ENCODE results near the gene DDI2. TPM values are rescaled to one million over a fixed set of nuclear protein-coding genes. Genes with fewer than 3 reads are reported as not detected.

The DDI2 gene
- total and polyA plus RNA-seq, 10 of the 15 experiments (the other 5 are each of a cell fraction or from before 2014, with no cell fraction given) = 3.3 to 33.1 (median 11.6) TPM

DNA sequence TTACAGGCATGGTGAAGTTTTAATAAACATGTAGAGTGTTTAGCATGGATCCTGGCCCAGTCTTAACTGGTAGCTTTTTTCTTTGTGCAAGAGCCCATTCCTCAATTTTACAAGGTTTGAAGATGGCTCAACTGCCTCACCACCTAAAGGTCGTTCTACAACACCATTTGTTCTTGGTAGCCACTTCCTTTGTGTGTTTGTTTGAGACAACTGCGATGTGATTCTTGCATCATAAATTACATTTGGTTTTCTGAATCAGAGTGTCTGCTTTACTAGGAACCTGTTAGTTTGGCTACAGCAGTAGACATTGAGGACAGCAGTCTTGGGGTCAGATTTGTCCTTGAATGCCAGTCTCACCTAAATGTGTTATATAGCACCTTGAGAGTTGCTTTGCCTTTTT, 70.2 kb downstream of the DDI2 start:
- H3K4me2 ChIP-seq (ENCODE audit: control insufficient read depth, insufficient read depth) = no peak overlapping the region; the same call in 1 of the 2 replicates
- no peaks in the 10 kb centered on the region for H4K20me1 ChIP-seq (ENCODE audit: control insufficient read depth, insufficient read depth)
- intact Hi-C loops (cut with micrococcal nuclease; ENCODE audit: unreplicated experiment) (no loop called here), in situ Hi-C loops (cut with MboI) (no loop called here)
- no peak overlapping the region for H3K27ac ChIP-seq (ENCODE audit: control insufficient read depth, insufficient read depth)
- BruUV-seq (replicated peaks) = no TSS peak
- H3K4me3 ChIP-seq = no peak overlapping the region
- no peak overlapping the region for H3K9ac ChIP-seq (ENCODE audit: control insufficient read depth, insufficient read depth, low read length)
- FAIRE-seq (no peak), DNase-seq (ENCODE audit: low read depth, low spot score) (no peak), ATAC-seq (no peak)
- H3K79me2 ChIP-seq (ENCODE audit: control insufficient read depth, insufficient read depth, low read length) = peaks cover 59% of the 10 kb centered on the region
- CTCF ChIA-PET = no interaction called here
- RAD21 ChIA-PET (ENCODE audit: unreplicated experiment) = no interaction called here
- POLR2A ChIA-PET = interaction anchor here (0.8 kb wide), 1 partner anchor 10 kb away, joined by 3 read pairs; no protein-coding TSS in a partner anchor
- SMC1A ChIA-PET (ENCODE audit: uncharacterized antibody, unreplicated experiment) = interaction anchor here (1.2 kb wide), 1 partner anchor 10 kb away, joined by 6 read pairs; no protein-coding TSS in a partner anchor
- H2AFZ ChIP-seq (ENCODE audit: control insufficient read depth, low read depth, low read length) = no peak overlapping the region
- H3K36me3 ChIP-seq (ENCODE audit: control insufficient read depth in 2 of 2, insufficient read depth in 2 of 2, low read length in 1 of 2) = no peaks in the 10 kb centered on the region; a peak in 2 of 4 replicates
- no peaks in the 10 kb centered on the region for H3K27me3 ChIP-seq (replicated peaks in 1 of 2; ENCODE audit: control insufficient read depth in 2 of 2, insufficient read depth in 2 of 2, low read length in 1 of 2)
- WGBS (ENCODE audit: insufficient coverage, insufficient replicate concordance, low lambda C conversion rate, missing lambda C conversion rate) = 72% methylated on average over 2 of the region's 2 CpGs
- no peaks in the 10 kb centered on the region for H3K9me3 ChIP-seq (replicated peaks; ENCODE audit: control insufficient read depth, insufficient read depth, low read length)
- TF ChIP-seq IKZF2 (IDR thresholded peaks at IDR 0.05) = no peak
- no peak for TF ChIP-seq WRNIP1 (IDR thresholded peaks at IDR 0.05; ENCODE audit: borderline replicate concordance, low read depth, low read length)
- TF ChIP-seq TARDBP (IDR thresholded peaks at IDR 0.05; ENCODE audit: borderline replicate concordance) = no peak
- TF ChIP-seq BCL11A (IDR thresholded peaks at IDR 0.05; ENCODE audit: low read depth, low read length) = no peak
- no peaks in the 10 kb centered on the region; the same call in 1 of the 2 replicates for H3K4me1 ChIP-seq (ENCODE audit: control insufficient read depth, insufficient read depth, low read length)

- no peak overlapping the region for H3K27ac ChIP-seq (ENCODE audit: control insufficient read depth, insufficient read depth)
- ChIA-PET POLR2A (interaction anchor here (0.6 to 1.2 kb wide), 3 partner anchors 8 to 117 kb away, joined by 4 to 6 read pairs (median 6); partner anchors contain the start of gene UQCRHL), CTCF (interaction anchor here (0.5 to 0.6 kb wide), 2 partner anchors 23 to 109 kb away, joined by 3 read pairs; no protein-coding TSS in a partner anchor), SMC1A (ENCODE audit: uncharacterized antibody, unreplicated experiment) (interaction anchor here (1.6 kb wide), 1 partner anchor 10 kb away, joined by 7 read pairs; no protein-coding TSS in a partner anchor), RAD21 (ENCODE audit: unreplicated experiment) (interaction anchor here (1.1 kb wide), 1 partner anchor 160 kb away, joined by 3 read pairs; no protein-coding TSS in a partner anchor)
- no peaks in the 10 kb centered on the region for H4K20me1 ChIP-seq (ENCODE audit: control insufficient read depth, insufficient read depth)
- 89% methylated on average over 6 of the region's 6 CpGs for WGBS (ENCODE audit: insufficient coverage, insufficient replicate concordance, low lambda C conversion rate, missing lambda C conversion rate)
- no peak overlapping the region for H2AFZ ChIP-seq (ENCODE audit: control insufficient read depth, low read depth, low read length)
- TF ChIP-seq ZBTB40 (IDR thresholded peaks at IDR 0.05; ENCODE audit: borderline replicate concordance) (peak; percentile 80; the same call in 1 of the 2 replicates), ATF2 (IDR thresholded peaks at IDR 0.05; ENCODE audit: low read length) (no peak)
- DNase-seq (ENCODE audit: low read depth, low spot score) (no peak), ATAC-seq (no peak), FAIRE-seq (no peak)
- no peak overlapping the region for H3K9ac ChIP-seq (ENCODE audit: control insufficient read depth, insufficient read depth, low read length)
- BruUV-seq (replicated peaks) = no TSS peak
- peaks cover 55% of the 10 kb centered on the region for H3K79me2 ChIP-seq (ENCODE audit: control insufficient read depth, insufficient read depth, low read length)
- no peak overlapping the region for H3K4me2 ChIP-seq (ENCODE audit: control insufficient read depth, insufficient read depth)
- H3K9me3 ChIP-seq (replicated peaks; ENCODE audit: control insufficient read depth, insufficient read depth, low read length) = no peaks in the 10 kb centered on the region
- intact Hi-C loops (cut with micrococcal nuclease; ENCODE audit: unreplicated experiment) = no loop called here
- in situ Hi-C loops (cut with MboI) = no loop called here
- H3K4me3 ChIP-seq = no peak overlapping the region
- no peaks in the 10 kb centered on the region for H3K27me3 ChIP-seq (replicated peaks in 1 of 2; ENCODE audit: control insufficient read depth in 2 of 2, insufficient read depth in 2 of 2, low read length in 1 of 2)
- H3K4me1 ChIP-seq (ENCODE audit: control insufficient read depth, insufficient read depth, low read length) = no peaks in the 10 kb centered on the region; the same call in 1 of the 2 replicates
- H3K36me3 ChIP-seq (ENCODE audit: control insufficient read depth in 2 of 2, insufficient read depth in 2 of 2, low read length in 1 of 2) = peaks cover 0 to 3% of the 10 kb centered on the region in 2 experiments; a peak in 2 of 4 replicates
Measured at GRCh38 chr1:15690317-15690716, 73.1 kb downstream of the DDI2 start.

Measured in GM12878 (cell line).